Measurements from ENCODE around the gene ZDHHC6.
"Not testable (repeated sequence)": the region's sequence is repeated elsewhere in the genome, so short reads cannot be mapped to it uniquely, and the experiment has no call there.

The ZDHHC6 gene

GRCh38 chr10:112388056-112388455 lies 58.7 kb downstream of the ZDHHC6 start:
- not testable (repeated sequence) for DNase-seq

- DNase-seq = no peak
Observed at GRCh38 chr10:112385201-112385600, 61.5 kb downstream of the ZDHHC6 start.

- no peak for DNase-seq
Observed at GRCh38 chr10:112384141-112384540, 62.6 kb downstream of the ZDHHC6 start.

- DNase-seq = no peak
Observed at GRCh38 chr10:112383325-112383724, 63.4 kb downstream of the ZDHHC6 start.

GRCh38 chr10:112382515-112383235 lies 64.0 kb downstream of the ZDHHC6 start:
- DNase-seq = no peak
